ENCODE results near the gene SLC12A3.
A peak's percentile ranks its signal among the peaks of the same experiment; 100 is the strongest.

DNA sequence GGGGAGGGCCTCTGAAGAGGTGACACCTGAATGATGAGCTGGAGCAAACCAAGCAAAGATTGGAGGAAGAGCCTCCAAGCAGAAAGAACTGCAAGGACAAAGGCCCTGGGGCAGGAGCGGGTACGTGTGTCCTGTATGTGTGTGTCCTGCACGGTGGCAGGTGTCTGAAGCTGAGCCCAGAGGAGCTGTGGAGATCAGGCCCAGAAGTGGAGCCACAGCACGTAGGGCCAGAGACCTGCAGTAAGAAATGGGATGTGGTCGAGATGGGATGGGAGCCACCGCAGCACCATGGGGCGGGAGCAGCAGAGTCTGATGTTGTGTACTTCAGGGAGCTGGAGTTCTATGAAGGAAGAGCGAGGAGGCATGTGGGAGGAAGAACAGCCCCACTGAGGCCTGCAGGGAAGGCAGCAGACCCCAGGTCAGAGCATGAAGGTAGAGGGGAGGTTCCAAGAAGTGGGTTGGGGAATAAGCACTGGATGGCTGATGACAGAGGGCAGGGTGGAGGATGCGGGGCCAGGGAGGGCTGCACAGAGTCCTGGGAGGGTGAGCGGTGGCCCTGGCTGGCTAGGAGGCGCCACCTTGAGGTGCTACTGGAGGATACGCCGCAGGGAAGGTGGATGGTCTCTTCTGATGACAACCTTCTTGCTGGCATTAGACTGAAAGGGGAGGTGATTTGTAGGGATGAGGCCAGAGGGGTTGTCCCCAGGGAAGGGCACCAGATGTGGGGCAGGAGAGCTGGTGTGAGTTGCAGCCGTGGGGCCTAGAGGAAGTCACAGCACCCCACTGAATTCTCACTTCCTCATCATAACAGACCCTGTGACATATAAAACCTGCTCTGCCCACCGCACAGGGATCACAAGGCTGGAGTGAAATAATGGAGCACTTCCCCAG is 86.1 kb downstream of the SLC12A3 start:
- TF ChIP-seq, protein P1, sequence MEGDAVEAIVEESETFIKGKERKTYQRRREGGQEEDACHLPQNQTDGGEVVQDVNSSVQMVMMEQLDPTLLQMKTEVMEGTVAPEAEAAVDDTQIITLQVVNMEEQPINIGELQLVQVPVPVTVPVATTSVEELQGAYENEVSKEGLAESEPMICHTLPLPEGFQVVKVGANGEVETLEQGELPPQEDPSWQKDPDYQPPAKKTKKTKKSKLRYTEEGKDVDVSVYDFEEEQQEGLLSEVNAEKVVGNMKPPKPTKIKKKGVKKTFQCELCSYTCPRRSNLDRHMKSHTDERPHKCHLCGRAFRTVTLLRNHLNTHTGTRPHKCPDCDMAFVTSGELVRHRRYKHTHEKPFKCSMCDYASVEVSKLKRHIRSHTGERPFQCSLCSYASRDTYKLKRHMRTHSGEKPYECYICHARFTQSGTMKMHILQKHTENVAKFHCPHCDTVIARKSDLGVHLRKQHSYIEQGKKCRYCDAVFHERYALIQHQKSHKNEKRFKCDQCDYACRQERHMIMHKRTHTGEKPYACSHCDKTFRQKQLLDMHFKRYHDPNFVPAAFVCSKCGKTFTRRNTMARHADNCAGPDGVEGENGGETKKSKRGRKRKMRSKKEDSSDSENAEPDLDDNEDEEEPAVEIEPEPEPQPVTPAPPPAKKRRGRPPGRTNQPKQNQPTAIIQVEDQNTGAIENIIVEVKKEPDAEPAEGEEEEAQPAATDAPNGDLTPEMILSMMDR (IDR thresholded peaks at IDR 0.05): peak in 5 of 6 experiments; percentile 30 to 60 (median 53)
- no peak for TF ChIP-seq POLR2A (IDR thresholded peaks at IDR 0.05)
